ENCODE results near the gene TPRKB. TPM values are rescaled to one million over a fixed set of nuclear protein-coding genes. Genes with fewer than 3 reads are reported as not detected.

TPRKB gene
- total RNA-seq, 2 experiments from 2014 or later = 27.0 to 29.0 TPM

DNA sequence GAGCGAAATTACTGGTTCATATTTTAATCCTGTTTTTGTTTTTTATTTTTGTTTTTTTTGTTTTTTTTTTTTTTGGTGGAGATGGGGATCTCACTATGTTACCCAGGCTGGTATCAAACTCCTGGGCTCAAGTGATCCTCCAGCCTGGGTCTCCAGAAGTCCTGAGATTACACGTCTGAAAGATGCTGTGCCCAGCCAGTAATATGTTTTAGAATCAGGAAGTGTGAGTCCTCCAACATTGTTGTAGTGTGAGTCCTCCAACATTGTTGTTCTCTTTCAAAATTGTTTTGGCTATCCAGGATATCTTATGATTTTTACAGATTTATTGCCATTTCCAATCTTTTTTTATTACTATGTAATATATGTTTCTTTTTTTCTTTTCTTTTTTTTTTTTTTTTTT lies 23.1 kb downstream of the TPRKB start:
- intact Hi-C loops (cut with micrococcal nuclease) = no loop called here

DNA sequence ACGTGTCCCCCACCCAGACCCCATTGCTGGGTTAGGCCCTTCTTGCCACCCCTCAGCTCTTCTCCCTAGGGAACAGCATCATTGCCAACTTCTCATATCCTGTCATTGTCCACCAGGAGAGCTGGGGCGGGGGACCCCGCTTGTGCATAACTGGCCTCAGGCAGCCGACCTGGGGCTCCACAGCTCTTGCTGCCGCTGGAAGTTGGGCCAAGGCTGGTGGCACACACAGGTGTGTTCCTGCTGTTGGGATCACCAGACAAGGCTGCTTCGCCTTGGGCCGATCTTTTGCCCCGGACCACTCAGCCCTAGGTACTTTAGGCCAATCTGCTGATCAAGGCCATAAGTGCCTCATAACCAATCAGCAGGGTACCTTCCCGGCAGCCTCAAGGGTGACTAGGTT lies 28.6 kb downstream of the TPRKB start:
- CTCF ChIA-PET = interaction anchor here (1.3 kb wide), 1 partner anchor 28 kb away, joined by 3 read pairs; no protein-coding TSS in a partner anchor
- H3K36me3 Mint-ChIP-seq (ENCODE audit: low read depth) = no peaks in the 10 kb centered on the region
- no peaks in the 10 kb centered on the region for H3K4me1 Mint-ChIP-seq (ENCODE audit: low read depth)
- H3K4me3 Mint-ChIP-seq = no peak overlapping the region
- no peak overlapping the region for H3K27ac Mint-ChIP-seq
- H3K9me3 Mint-ChIP-seq = peaks cover under 1% of the 10 kb centered on the region
- TF ChIP-seq, protein P1, sequence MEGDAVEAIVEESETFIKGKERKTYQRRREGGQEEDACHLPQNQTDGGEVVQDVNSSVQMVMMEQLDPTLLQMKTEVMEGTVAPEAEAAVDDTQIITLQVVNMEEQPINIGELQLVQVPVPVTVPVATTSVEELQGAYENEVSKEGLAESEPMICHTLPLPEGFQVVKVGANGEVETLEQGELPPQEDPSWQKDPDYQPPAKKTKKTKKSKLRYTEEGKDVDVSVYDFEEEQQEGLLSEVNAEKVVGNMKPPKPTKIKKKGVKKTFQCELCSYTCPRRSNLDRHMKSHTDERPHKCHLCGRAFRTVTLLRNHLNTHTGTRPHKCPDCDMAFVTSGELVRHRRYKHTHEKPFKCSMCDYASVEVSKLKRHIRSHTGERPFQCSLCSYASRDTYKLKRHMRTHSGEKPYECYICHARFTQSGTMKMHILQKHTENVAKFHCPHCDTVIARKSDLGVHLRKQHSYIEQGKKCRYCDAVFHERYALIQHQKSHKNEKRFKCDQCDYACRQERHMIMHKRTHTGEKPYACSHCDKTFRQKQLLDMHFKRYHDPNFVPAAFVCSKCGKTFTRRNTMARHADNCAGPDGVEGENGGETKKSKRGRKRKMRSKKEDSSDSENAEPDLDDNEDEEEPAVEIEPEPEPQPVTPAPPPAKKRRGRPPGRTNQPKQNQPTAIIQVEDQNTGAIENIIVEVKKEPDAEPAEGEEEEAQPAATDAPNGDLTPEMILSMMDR (IDR thresholded peaks at IDR 0.05) = no peak
- no peak for ATAC-seq
- POLR2A ChIA-PET = no interaction called here
- intact Hi-C loops (cut with micrococcal nuclease) = no loop called here
- no peak for DNase-seq
- H3K27me3 Mint-ChIP-seq = peaks cover 8% of the 10 kb centered on the region

More for the DNA sequence above, 23.1 kb downstream of the TPRKB start:
- no peak overlapping the region for H3K27ac Mint-ChIP-seq
- POLR2A ChIA-PET = no interaction called here
- no peak for DNase-seq
- H3K4me3 Mint-ChIP-seq = no peak overlapping the region
- H3K4me1 Mint-ChIP-seq (ENCODE audit: low read depth) = no peaks in the 10 kb centered on the region
- H3K27me3 Mint-ChIP-seq = peaks cover 11% of the 10 kb centered on the region
- CTCF ChIA-PET = no interaction called here
- H3K36me3 Mint-ChIP-seq (ENCODE audit: low read depth) = no peaks in the 10 kb centered on the region
- ATAC-seq = no peak
- peaks cover 10% of the 10 kb centered on the region for H3K9me3 Mint-ChIP-seq
- TF ChIP-seq, protein P1 (IDR thresholded peaks at IDR 0.05) = no peak

DNA sequence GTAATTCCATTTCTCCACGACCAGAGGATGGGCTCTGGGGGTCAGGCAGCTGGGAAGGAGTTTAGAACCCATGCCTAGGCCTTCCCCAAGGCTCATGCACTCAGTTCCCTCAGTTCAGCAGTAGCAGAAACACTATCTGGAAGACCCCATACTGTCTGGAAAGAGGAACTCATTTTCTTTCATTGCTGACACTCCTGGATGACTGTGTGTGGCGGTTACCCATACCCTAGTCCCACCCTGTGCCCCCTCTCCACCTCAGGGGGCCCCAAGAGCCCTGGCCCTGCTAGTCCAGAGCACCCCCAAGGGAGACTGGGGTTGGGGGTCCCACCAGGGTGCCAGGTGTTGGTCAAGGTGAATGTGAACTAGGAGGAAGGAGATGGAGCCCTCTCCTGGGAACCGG lies 29.5 kb downstream of the TPRKB start:
- Mint-ChIP-seq H3K27ac (no peak overlapping the region), H3K27me3 (peaks cover 8% of the 10 kb centered on the region), H3K36me3 (ENCODE audit: low read depth) (no peaks in the 10 kb centered on the region), H3K4me1 (ENCODE audit: low read depth) (no peaks in the 10 kb centered on the region), H3K4me3 (no peak overlapping the region), H3K9me3 (no peaks in the 10 kb centered on the region)
- no peak for ATAC-seq
- intact Hi-C loops (cut with micrococcal nuclease) = no loop called here
- TF ChIP-seq, protein P1 (IDR thresholded peaks at IDR 0.05) = no peak
- no peak for DNase-seq
- ChIA-PET CTCF (interaction anchor here (0.7 kb wide), 1 partner anchor 14 kb away, joined by 3 read pairs; no protein-coding TSS in a partner anchor), POLR2A (no interaction called here)

DNA sequence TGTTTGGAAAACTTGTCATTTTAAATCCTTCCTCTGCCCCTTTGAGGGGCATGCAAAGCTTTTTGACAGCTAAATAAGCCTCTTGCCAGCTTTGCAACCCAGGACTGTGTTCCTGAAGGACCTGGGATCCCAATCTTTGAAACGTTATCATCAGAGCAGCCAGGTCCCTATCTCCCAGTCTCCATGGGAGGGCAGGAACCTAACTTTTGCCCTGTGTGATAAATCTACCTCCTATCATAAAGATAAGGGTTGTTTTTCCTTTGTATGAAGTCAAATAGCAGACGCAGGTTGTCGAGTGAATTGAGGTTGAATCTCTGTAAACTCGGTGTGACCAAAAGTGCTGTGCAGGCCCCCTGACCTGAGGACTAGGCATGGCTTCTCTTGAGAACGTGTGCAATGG lies 30.1 kb downstream of the TPRKB start:
- Mint-ChIP-seq H3K27ac (no peak overlapping the region), H3K4me1 (ENCODE audit: low read depth) (no peaks in the 10 kb centered on the region), H3K36me3 (ENCODE audit: low read depth) (no peaks in the 10 kb centered on the region), H3K9me3 (no peaks in the 10 kb centered on the region), H3K27me3 (peaks cover 14% of the 10 kb centered on the region), H3K4me3 (no peak overlapping the region)
- intact Hi-C loops (cut with micrococcal nuclease) = no loop called here
- ChIA-PET POLR2A (no interaction called here), CTCF (interaction anchor here (0.7 kb wide), 1 partner anchor 13 kb away, joined by 3 read pairs; no protein-coding TSS in a partner anchor)
- DNase-seq (no peak), ATAC-seq (no peak)
- TF ChIP-seq, protein P1 (IDR thresholded peaks at IDR 0.05) = no peak

DNA sequence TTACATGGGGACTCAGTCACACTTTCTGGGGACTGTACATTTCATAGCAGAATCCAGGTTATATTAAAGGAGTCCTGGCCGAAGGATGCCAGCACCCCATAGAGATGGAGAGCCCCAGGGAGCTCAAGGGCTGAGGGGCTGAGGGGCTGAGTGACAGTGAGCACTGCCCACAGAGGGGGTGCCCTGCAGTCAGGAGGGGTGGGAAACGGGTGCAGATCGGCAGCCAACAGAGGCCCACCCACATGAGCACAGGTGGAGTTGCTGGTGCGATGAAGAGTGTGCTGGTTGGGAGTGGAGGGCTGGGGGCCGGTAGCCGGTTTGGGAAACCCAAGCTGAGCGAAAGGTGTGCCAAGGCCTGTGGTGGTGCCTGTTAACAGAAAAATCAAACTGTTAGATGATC lies 32.1 kb downstream of the TPRKB start:
- TF ChIP-seq, protein P1 (IDR thresholded peaks at IDR 0.05) = no peak
- no peaks in the 10 kb centered on the region for H3K9me3 Mint-ChIP-seq
- ChIA-PET CTCF (no interaction called here), POLR2A (no interaction called here)
- intact Hi-C loops (cut with micrococcal nuclease) = no loop called here
- no peak overlapping the region for H3K27ac Mint-ChIP-seq
- no peak overlapping the region for H3K4me3 Mint-ChIP-seq
- no peaks in the 10 kb centered on the region for H3K4me1 Mint-ChIP-seq (ENCODE audit: low read depth)
- H3K27me3 Mint-ChIP-seq = peaks cover 19% of the 10 kb centered on the region
- no peak for ATAC-seq
- H3K36me3 Mint-ChIP-seq (ENCODE audit: low read depth) = no peaks in the 10 kb centered on the region
- DNase-seq = no peak
